Mucosa of descending colon (tissue), 3 donors: Measurements from ENCODE around the gene IGSF21. TPM values are rescaled to one million over a fixed set of nuclear protein-coding genes. Genes with fewer than 3 reads are reported as not detected.

Source experiments
- ATAC-seq: fragments of 200-7000 bp; cut with Tn5 transposase; one replicate; pipeline ENCODE4 v1.9.1; 2020; ENCODE audit warnings: mild to moderate bottlenecking, moderate library complexity
- DNase-seq, 3 donors: peaks; one replicate each; pipeline ENCODE4 v3.0.0-alpha.2; 2020
- H3K36me3 ChIP-seq: fragments of 200-600 bp; one replicate; pipeline ENCODE4 v1.8.0; 2021; ENCODE audit warnings: low read depth, mild to moderate bottlenecking
- H3K4me1 ChIP-seq: fragments of 200-600 bp; one replicate; pipeline ENCODE4 v1.8.0; 2021; ENCODE audit warnings: low read depth, mild to moderate bottlenecking
- H3K4me3 ChIP-seq: fragments of 200-600 bp; one replicate; pipeline ENCODE4 v1.8.0; 2021; ENCODE audit warnings: mild to moderate bottlenecking
- H3K9me3 ChIP-seq: fragments of 200-600 bp; one replicate; pipeline ENCODE4 v1.8.0; 2021; ENCODE audit warnings: mild to moderate bottlenecking
- CTCF ChIP-seq: fragments of 200-600 bp; IDR thresholded peaks from one replicate; pipeline ENCODE4 v1.8.0; 2022; ENCODE audit warnings: antibody characterized with exemption, mild to moderate bottlenecking
- intact Hi-C, 2 donors: fragments of 100-400 bp; cut with DNase I in 1 of 2; cut with micrococcal nuclease in 1 of 2; formaldehyde crosslinking; loops; one replicate each; pipeline versions ENCODE4 v1.11.0 to v1.11.1; 2022; cut with DNase I, micrococcal nuclease
- total RNA-seq, 3 donors: library from RNA; stranded (reverse); fragmentation: NEBNext Ultra II Directional in 2 of 3; extraction: Animal tissue kit (Norgen Biotek cat#: 25700) in 2 of 3; gene quantifications; one replicate each; pipeline versions ENCODE4 v1.2.1 to v1.2.4, GENCODE V29; 2021 to 2023
- donor health status: DM: no; HTN: no; CAD: no; lungs with moderate emphysema.
- donor health status: DM: no; HTN: no; CAD: no.
- donor health status: DM: no; HTN: yes; CAD: no.

IGSF21 gene
- total RNA-seq, 3 donors from 2014 or later = 0.70 to 1.4 (median 0.96) TPM

GRCh38 chr1:18154430-18155194, 47.0 kb downstream of the IGSF21 start:
- ATAC-seq (no peak), DNase-seq (no peak)
- Histone ChIP-seq H3K36me3 (no peaks in the 10 kb centered on the region), H3K4me1 (no peaks in the 10 kb centered on the region), H3K9me3 (no peaks in the 10 kb centered on the region), H3K4me3 (no peak overlapping the region)
- intact Hi-C loops = no loop called here
- no peak for TF ChIP-seq CTCF

GRCh38 chr1:18155881-18156385, 48.3 kb downstream of the IGSF21 start:
- Histone ChIP-seq H3K36me3 (no peaks in the 10 kb centered on the region), H3K4me3 (no peak overlapping the region), H3K4me1 (peaks cover 7% of the 10 kb centered on the region), H3K9me3 (no peaks in the 10 kb centered on the region)
- DNase-seq (no peak), ATAC-seq (no peak)
- no peak for TF ChIP-seq CTCF
- intact Hi-C loops = no loop called here

GRCh38 chr1:18157352-18157751, 49.8 kb downstream of the IGSF21 start:
- H3K4me3 ChIP-seq = no peak overlapping the region
- intact Hi-C loops = no loop called here
- peaks cover 7% of the 10 kb centered on the region for H3K4me1 ChIP-seq
- no peaks in the 10 kb centered on the region for H3K9me3 ChIP-seq
- TF ChIP-seq CTCF = no peak
- ATAC-seq = no peak
- H3K36me3 ChIP-seq = no peaks in the 10 kb centered on the region
- no peak for DNase-seq

- intact Hi-C loops = no loop called here
- no peaks in the 10 kb centered on the region for H3K36me3 ChIP-seq
- TF ChIP-seq CTCF = no peak
- peaks cover 7% of the 10 kb centered on the region for H3K4me1 ChIP-seq
- ATAC-seq (no peak), DNase-seq (no peak)
- H3K9me3 ChIP-seq = no peaks in the 10 kb centered on the region
- no peak overlapping the region for H3K4me3 ChIP-seq
Observed at GRCh38 chr1:18157968-18158367, 50.4 kb downstream of the IGSF21 start.

- intact Hi-C loops = no loop called here
- Histone ChIP-seq H3K4me1 (peaks cover 7% of the 10 kb centered on the region), H3K4me3 (no peak overlapping the region), H3K9me3 (no peaks in the 10 kb centered on the region), H3K36me3 (no peaks in the 10 kb centered on the region)
- ATAC-seq = no peak
- TF ChIP-seq CTCF = no peak
- no peak for DNase-seq
Observed at GRCh38 chr1:18158714-18159113, 51.1 kb downstream of the IGSF21 start.
